Measurements from ENCODE around the gene MYLIP. TPM values are rescaled to one million over a fixed set of nuclear protein-coding genes. Genes with fewer than 3 reads are reported as not detected.

The MYLIP gene
- total RNA-seq: 10 to 100 TPM; 27.8 to 30.5 TPM
- polyA plus RNA-seq (ENCODE audit: insufficient read length in 6 of 6): 10 to 100 TPM; 44.6 to 58.1 (median 55.3) TPM
- long read RNA-seq, donor 1, transcript MYLIP-202 (7 exons, 1,666 nt): major isoform, 6 of 15 reads
- long read RNA-seq, donor 1, partial matches to known transcripts: 9 of 15 reads
- long read RNA-seq, donor 1, other reads (novel, unspliced or antisense): 0 of 15 reads
- long read RNA-seq, donor 2, partial matches to known transcripts: 0 of 4 reads
- long read RNA-seq, donor 2, other reads (novel, unspliced or antisense): 0 of 4 reads
- long read RNA-seq, donor 3, transcript MYLIP-202 (7 exons, 1,666 nt): major isoform, 7 of 7 reads
- long read RNA-seq, donor 3, partial matches to known transcripts: 0 of 7 reads
- long read RNA-seq, donor 3, other reads (novel, unspliced or antisense): 0 of 7 reads
- long read RNA-seq, donor 4, transcript MYLIP-202 (7 exons, 1,666 nt): major isoform, 7 of 9 reads
- long read RNA-seq, donor 4, partial matches to known transcripts: 1 of 9 reads
- long read RNA-seq, donor 4, other reads (novel, unspliced or antisense): 1 of 9 reads
- long read RNA-seq, donor 5, partial matches to known transcripts: 5 of 7 reads
- long read RNA-seq, donor 5, other reads (novel, unspliced or antisense): 0 of 7 reads
- long read RNA-seq, donor 6, transcript MYLIP-202 (7 exons, 1,666 nt): major isoform, 7 of 7 reads
- long read RNA-seq, donor 6, partial matches to known transcripts: 0 of 7 reads
- long read RNA-seq, donor 6, other reads (novel, unspliced or antisense): 0 of 7 reads
- long read RNA-seq, donor 7, transcript MYLIP-202 (7 exons, 1,666 nt): major isoform, 8 of 8 reads
- long read RNA-seq, donor 7, partial matches to known transcripts: 0 of 8 reads
- long read RNA-seq, donor 7, other reads (novel, unspliced or antisense): 0 of 8 reads
- long read RNA-seq, donor 8, transcript MYLIP-202 (7 exons, 1,666 nt): major isoform, 11 of 11 reads
- long read RNA-seq, donor 8, partial matches to known transcripts: 0 of 11 reads
- long read RNA-seq, donor 8, other reads (novel, unspliced or antisense): 0 of 11 reads
- long read RNA-seq, donor 9: 0 reads
- long read RNA-seq, donor 10, partial matches to known transcripts: 4 of 11 reads
- long read RNA-seq, donor 10, other reads (novel, unspliced or antisense): 1 of 11 reads
- long read RNA-seq, donor 11, partial matches to known transcripts: 0 of 3 reads
- long read RNA-seq, donor 11, other reads (novel, unspliced or antisense): 0 of 3 reads
- long read RNA-seq, donor 12, transcript MYLIP-202 (7 exons, 1,666 nt): major isoform, 8 of 9 reads
- long read RNA-seq, donor 12, partial matches to known transcripts: 0 of 9 reads
- long read RNA-seq, donor 12, other reads (novel, unspliced or antisense): 0 of 9 reads

DNA sequence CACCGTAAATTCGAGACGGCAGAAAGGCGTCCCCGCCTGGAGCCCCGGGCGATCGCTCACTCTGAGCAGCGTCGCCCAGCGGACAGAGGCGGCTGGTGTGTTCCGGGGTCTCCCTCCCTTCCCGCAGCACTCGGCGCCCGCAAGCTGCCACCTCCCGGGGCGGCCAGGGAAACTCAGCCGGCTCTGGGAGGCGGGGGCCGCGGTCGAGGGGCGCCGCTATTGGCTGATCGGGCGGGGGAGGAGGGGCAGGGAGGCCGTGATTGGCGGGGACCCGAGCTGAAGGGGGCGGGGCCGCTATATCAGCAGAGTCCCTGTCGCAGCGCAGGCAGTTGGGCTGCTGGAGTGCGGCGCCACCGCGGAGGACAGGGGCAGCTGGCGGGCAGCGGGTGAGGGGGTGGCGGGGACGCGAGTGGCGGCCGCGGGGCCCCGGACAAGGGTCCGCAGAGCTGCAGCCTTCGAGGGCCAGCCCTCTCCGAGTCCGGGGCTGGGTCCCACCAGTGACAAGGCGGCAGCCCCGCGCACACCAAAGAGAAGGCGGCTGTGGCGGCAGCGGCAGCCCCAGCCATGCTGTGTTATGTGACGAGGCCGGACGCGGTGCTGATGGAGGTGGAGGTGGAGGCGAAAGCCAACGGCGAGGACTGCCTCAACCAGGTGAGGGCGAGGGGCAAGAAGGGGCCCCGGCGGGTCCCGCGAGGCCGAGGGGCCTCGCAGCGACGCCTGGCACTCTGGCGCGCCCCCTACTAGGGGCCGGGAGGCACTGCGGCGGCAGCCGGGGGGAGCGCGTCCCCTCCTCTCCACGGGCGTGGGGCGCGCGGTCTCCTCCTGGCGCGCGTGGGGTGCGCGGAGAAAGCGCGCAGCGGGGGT is at the start of gene MYLIP:
Gene MYLIP (plus strand): TSS at position 328 of the 864 bp plus-strand sequence. CDS start 237 bp downstream, at position 565.
- intact Hi-C loops (cut with DNase I): no loop called here
- no peaks in the 10 kb centered on the region for H3K9me3 ChIP-seq
- H3K27me3 ChIP-seq: no peaks in the 10 kb centered on the region
- peak; percentile 94 for ATAC-seq
- H3K27ac ChIP-seq: peak within 1 kb of the TSS; percentile 93 to 94
- peak; percentile 95 to 98 (median 98) for DNase-seq
- H3K4me1 ChIP-seq: peaks cover 25 to 44% of the 10 kb centered on the region in 2 donors
- H3K4me3 ChIP-seq: peak within 1 kb of the TSS; percentile 98 to 99
- TF ChIP-seq, protein P1, sequence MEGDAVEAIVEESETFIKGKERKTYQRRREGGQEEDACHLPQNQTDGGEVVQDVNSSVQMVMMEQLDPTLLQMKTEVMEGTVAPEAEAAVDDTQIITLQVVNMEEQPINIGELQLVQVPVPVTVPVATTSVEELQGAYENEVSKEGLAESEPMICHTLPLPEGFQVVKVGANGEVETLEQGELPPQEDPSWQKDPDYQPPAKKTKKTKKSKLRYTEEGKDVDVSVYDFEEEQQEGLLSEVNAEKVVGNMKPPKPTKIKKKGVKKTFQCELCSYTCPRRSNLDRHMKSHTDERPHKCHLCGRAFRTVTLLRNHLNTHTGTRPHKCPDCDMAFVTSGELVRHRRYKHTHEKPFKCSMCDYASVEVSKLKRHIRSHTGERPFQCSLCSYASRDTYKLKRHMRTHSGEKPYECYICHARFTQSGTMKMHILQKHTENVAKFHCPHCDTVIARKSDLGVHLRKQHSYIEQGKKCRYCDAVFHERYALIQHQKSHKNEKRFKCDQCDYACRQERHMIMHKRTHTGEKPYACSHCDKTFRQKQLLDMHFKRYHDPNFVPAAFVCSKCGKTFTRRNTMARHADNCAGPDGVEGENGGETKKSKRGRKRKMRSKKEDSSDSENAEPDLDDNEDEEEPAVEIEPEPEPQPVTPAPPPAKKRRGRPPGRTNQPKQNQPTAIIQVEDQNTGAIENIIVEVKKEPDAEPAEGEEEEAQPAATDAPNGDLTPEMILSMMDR (IDR thresholded peaks at IDR 0.05): peak; percentile 61 to 62
- H3K36me3 ChIP-seq: peaks cover 0 to 7% of the 10 kb centered on the region in 2 donors

- no peak overlapping the region for H3K27ac ChIP-seq
- H3K27me3 ChIP-seq: no peaks in the 10 kb centered on the region
- TF ChIP-seq, protein P1 (IDR thresholded peaks at IDR 0.05): no peak
- no peaks in the 10 kb centered on the region for H3K4me1 ChIP-seq
- H3K4me3 ChIP-seq: no peak overlapping the region
- ATAC-seq: no peak
- H3K36me3 ChIP-seq: no peaks in the 10 kb centered on the region
- H3K9me3 ChIP-seq: no peaks in the 10 kb centered on the region
- no peak for DNase-seq
- intact Hi-C loops (cut with DNase I): no loop called here
Measured at GRCh38 chr6:16079354-16079753, 49.5 kb upstream of the MYLIP start.

DNA sequence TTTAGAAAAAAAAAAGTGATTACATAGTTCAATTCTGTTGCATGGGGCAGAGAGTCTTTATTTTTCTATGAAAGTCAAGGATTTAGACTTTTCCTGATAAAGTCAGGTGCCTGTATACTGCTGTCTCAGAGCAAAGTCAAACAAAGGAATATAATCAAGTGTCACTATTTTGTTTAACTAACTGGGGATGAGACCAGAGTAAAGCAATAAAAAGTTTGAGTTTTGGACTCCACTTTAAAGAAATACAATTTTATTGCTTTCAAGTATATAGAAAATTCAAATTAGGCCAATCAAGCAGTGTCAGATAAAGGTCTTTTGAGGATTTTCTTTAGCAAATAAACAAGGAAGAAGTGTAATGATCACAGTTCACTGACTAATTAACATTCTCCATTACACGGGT is 48.7 kb upstream of the MYLIP start:
- Histone ChIP-seq H3K27me3 (no peaks in the 10 kb centered on the region), H3K4me1 (no peaks in the 10 kb centered on the region), H3K27ac (no peak overlapping the region), H3K9me3 (no peaks in the 10 kb centered on the region), H3K4me3 (no peak overlapping the region), H3K36me3 (no peaks in the 10 kb centered on the region)
- TF ChIP-seq, protein P1 (IDR thresholded peaks at IDR 0.05): no peak
- ATAC-seq (no peak), DNase-seq (no peak)
- intact Hi-C loops (cut with DNase I): no loop called here

DNA sequence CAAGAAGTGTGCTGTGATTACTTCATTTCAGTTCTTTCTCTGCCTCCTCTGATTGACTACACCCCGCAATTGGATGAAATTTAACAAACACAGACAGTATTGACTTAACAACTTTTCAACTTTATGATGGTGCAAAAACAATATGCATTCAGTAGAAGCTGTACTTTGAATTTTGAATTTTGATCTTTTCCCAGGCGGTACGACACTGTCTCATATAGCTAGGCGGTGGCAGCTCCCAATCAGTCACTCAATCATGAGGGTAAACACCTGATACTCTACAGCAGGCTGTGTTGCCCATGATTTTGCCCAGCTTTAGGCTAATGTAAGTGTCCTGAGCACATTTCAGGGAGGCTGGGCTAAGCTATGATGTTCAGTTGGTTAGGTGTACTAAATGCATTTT is 47.6 kb upstream of the MYLIP start:
- Histone ChIP-seq H3K27me3 (no peaks in the 10 kb centered on the region), H3K27ac (no peak overlapping the region), H3K9me3 (no peaks in the 10 kb centered on the region), H3K36me3 (no peaks in the 10 kb centered on the region), H3K4me1 (no peaks in the 10 kb centered on the region), H3K4me3 (no peak overlapping the region)
- no peak for ATAC-seq
- TF ChIP-seq, protein P1 (IDR thresholded peaks at IDR 0.05): no peak
- no peak for DNase-seq
- intact Hi-C loops (cut with DNase I): no loop called here
